Stimulated activated CD8-positive, alpha-beta memory T cell treated with anti-CD3 and anti-CD28 coated beads, Interleukin-4, amount 100 ng/mL, for 1 hour (primary cell): ENCODE data around the gene EPAS1.

Source experiments
- DNase-seq, 2 donors: peaks; one replicate each; pipeline ENCODE4 v3.0.0-alpha.2; 2020; ENCODE audit warnings: low read depth in 2 of 2, low spot score in 1 of 2

Gene EPAS1

DNA sequence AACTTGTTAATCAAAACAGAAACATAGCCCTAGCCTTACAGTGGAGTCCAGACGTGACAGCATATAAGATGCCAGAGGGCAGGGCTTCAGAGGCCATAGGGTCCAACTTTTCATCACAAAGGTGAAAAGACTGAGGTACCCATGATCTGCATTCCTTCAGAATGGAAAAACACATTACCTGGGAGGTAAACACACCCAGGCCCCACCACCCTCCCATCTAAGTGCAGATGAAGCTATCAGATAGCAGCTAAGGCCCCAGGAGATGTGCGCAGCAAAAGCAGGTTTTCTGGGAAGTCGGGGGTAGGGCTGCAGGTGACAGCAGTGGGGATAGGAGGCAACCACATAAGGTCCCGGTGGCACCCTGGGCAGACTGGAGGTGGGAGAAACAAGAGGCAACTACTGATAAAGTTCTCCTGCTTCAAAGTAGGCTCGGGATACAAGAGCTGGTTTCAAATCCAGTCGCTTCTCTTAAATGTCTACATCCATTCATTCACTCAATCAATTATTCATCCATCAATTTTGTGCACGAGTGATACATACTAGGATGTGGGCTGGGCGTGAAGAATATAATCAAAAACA, 107.1 kb downstream of the EPAS1 start:
- DNase-seq, result no peak

DNA sequence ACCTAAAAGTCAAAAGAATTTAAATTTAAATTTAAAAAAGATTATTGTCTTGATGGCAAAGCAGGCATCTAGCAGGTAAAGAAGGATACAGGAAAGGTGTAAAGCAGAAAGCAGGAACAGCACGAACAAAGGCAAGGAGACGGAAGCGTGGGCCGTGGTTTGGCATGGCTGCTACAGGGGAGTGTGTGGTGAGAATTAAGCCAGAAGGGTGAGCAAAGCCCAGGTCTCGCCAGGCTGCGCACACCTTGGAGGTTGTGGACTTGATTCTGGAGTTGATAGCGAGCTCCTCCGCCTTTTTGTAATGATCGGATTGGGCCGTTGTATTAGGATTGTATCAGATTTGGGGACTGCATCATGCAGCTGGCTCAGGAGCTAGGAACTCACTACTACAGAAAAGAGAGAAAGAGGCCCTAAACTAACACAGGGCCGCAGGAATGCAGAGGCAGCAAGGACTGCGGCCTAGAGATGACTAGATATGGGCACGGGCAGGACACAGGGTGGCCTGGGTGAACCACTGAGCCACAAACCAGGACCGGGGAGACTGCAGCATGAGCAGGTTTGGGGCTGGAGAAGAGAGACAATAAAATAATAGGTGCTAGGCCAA, 110.7 kb downstream of the EPAS1 start:
- no peak for DNase-seq

DNA sequence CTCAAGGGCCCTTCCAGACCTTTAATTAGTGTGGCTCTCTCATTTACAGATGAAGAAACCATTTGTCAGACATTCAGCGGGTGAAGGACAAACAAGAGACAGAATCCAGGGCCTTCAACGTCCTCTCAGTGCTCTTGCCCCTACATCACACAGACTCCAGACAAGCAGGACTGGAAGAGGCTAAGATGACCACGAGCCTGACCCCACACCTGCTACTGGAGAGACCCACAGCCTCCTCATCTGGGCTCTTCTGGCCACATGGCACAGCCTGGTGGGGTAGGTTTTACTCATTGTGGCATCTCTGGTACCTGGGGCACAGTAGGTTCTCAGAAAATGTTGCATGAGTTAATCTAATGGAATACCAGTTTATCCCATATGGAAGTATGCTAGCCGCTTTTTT, 112.5 kb downstream of the EPAS1 start:
- DNase-seq, result no peak

DNA sequence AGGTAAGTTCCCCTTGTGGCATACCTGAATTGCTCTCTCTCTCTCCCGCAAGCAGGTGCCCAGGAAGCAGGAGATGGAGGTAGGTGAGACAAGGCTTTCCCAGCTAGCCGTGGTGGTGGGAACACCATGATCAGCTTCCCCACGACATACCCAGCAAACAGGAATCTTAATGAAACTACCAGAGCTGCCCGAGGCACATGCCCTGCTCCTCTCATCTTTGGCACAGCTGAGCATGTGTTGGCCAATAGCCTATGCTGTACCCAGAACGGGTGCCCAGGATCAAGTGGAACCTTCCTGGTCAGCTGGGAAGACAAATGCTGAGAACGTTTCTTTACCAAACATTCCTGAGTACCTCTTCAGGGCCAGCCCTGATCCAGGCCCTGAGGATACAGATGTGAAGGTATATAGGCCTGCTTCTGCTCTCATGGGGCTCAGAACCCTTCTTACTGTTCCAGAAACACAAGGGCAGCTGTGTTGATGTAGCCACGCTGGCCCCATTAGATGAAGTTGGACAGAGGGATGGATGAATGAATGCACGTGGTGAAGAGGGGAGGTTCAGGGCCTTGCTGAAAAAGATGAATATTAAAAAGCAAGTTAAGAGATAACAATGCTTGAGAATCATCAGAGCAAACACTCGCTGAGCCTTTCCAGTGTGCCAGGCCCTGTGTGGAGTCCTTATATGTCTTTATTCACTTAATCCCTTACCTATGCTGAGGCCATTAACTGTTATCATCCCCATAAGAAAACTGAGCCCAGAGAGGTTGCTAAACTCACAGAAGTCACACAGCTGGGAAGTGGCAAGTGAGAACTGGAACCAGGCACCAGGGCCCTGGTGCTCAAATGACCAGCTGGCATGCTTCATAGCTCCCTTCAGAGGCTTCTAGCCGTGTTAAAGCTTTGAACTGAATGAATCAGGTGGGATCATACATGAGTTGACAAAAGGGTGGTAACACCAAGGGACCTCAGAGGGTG, 113.4 kb downstream of the EPAS1 start:
- no peak for DNase-seq

DNA sequence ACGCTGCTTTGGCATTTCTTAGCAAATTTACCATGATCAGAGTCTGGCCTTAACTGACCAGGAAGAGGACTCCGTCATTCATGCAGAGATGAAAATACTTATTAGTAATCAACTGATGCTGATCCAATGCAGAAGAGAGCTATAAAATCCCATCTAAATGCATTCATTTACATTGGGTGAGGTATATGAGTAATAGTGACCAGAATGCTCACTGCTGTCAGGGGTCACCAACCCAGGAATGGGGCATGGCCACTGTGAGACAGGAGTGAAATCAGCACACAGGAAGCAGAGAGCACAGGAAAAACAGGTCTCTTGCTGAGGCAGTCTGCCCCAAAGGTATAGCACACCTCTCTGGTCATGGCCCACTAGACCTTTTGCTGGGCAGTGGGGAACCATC, 114.0 kb downstream of the EPAS1 start:
- no peak for DNase-seq

DNA sequence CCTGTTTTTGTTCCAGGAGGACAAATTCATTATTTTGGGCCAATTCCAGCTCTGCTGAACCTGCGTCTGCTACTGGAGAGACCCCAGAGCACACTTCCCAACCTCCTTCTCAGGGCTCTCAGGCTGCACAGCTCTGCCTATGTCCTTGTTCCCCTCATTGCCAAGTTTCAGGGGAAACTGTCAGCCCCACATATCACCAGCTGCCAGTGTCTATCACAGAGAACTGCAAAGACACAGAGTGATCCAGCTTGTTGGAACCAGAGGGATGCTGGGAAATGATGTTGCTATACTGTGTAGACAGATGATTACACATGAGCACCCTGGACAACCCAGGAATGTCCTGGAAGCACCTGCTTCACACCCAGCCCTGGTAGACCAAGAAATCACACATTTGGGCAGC, 114.8 kb downstream of the EPAS1 start:
- no peak for DNase-seq

DNA sequence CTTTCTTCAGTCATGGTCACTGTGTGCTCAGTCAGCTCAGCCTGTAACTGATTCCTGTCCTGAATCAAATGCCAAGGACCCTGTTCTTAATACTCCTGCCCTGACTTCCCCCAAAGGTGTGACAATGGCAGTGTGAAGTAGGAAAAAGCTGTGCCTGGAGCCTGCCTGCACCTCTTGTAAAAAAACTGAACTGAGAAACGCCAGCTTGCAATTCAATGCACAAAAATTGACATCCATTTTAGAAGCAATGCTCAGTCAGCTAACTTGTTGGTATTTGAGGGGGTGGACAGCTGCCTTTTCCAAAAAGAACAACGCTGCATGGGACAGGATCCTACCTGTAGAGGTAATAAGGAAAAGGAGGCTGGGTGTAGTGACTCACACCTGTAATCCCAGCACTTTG, 115.9 kb downstream of the EPAS1 start:
- no peak for DNase-seq

DNA sequence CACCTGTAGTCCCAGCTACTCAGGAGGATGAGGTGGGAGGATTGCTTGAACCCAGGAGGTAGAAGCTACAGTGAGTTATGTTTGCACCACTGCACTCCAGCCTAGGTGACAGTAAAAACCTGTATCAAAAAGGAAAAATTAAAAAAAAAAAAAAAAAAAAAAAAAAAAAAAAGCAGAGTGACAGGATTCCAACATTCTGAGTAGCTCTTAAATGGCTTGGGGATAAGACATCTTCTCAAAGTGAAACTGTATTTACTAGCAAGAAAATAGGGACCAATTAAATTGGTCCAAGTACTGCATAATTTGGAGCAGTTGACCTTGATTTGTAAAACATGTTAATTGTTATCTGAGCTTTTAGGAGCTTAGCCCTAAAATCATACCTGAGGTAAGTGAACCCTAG, 116.4 kb downstream of the EPAS1 start:
- no peak for DNase-seq

DNA sequence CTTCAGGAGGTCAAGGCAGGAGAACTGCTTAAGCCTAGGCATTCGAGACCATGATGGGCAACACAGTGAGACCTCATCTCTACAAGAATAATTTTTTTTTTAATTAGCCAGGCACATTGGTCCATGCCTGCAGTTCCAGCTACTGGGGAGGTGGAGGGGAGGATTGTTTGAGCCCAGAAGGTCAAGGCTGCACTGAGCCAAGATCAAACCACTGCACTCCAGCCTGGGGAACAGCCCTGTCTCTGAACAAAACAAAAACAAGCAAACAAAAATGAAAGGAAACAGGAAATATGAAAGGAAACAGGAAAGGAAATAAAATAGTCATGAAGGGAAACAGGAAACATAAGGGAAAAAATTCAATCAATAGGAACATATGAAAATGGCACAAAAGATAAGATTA, 117.5 kb downstream of the EPAS1 start:
- no peak for DNase-seq

DNA sequence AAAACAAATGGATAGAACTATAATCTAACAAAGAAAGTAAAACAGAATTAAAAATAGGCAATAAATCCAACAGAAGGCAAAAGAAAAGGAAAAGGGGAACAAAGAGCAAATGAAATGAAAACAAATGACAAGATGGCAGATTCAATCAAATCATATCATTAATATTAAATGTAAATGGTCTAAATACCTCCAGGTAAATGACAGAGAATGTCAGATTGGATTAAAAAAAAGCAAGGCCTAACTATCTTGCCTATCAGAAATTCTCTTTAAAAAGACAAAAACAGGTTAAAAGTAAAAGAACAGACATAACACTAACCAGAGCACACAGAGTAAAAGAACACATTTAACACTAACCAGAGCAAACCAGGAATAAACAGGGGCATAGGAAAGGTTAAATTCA, 119.1 kb downstream of the EPAS1 start:
- DNase-seq, result no peak

DNA sequence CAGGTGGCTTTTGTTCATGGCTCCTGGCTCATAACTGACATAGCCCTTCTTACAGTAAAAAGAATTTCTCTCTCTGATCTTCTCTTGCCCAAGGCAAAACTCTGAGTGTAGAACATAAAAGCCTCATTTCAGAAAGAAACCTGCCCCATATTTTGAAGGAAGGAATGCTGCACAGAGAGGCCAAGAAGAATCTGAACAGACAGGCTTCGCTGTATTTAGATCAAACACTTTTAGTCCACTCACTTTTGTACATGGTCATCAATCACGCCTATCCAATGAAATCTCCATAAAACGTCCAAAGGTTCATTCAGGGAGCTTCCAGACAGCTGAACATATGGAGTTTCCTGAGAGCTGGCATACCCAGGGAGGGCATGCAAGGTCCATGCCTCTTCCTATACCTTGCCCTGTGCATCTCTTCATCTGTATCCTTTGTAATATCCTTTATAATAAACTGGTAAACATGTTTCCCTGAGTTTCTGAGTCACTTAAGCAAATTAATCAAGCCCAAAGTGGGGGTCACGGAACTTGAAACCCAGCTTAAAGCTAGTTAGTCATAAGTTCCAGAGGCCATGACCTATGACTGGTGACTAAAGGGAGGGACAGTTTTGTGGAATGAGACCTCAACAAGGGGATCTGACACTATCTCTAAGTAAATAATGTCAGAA, 119.7 kb downstream of the EPAS1 start:
- no peak for DNase-seq

DNA sequence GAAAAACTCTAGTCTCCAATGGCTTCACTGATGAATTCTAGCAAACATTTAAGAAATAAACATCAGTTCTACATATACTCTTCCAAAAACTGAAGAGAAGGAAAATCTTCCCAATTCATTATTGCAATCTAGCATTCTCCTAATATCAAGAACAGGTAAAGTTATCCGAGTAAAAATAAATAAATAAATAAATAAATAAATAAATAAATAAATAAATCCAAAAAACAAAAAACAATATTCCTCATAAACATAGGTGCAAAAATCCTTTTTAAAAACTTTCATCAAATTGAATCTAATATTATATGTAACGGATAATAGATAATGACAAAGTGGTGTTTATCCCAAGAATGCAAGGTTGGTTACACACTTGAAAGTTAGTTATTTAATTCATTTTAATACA, 123.7 kb downstream of the EPAS1 start:
- no peak for DNase-seq

DNA sequence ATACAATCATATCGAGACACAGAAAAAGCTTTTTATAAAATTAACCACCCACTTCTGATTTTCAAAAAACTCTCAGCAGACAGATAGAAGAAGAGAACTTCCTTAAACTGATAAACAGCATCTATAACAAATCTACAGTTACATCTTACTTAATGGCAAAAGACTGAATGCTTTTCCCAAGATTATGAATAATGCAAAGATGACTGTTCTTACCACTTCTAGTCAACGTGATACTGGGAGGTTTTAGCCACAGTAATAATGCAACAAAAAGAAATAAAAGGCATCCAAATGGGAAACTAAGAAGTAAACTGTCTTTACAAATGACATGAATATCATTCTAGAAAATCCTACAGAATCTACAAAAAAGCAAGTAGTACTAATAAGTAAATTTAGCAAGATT, 124.2 kb downstream of the EPAS1 start:
- DNase-seq, result no peak

DNA sequence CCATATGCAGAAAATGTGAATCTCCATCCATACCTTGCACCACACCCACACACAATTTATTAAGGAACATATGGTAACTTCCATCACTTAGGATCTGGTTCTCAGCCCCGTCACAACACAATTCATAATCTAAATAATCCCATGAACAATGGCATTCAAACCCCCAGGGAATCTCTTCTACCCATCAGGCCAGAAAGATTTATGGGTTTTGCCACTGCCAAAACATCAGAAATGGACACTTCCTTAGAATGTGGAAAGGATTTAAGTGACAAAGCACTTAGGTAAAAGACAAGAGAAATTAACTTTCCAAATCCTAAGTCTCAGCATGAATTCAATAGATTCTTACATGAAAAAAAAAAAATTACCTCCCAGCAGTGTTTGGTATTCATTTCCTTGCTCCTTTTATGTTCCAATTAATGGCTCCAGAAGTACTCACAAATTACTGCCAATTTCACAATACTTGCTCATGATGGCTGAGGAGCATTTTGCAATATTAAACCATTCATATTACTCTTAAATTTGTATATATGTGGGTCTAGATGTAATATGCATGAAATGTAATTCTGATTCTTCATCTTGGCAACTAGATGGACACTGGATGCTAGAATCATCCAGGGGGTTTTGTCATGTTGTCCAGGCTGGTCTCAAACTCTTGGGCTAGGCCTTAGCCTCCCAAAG, 125.6 kb downstream of the EPAS1 start:
- DNase-seq, result no peak

DNA sequence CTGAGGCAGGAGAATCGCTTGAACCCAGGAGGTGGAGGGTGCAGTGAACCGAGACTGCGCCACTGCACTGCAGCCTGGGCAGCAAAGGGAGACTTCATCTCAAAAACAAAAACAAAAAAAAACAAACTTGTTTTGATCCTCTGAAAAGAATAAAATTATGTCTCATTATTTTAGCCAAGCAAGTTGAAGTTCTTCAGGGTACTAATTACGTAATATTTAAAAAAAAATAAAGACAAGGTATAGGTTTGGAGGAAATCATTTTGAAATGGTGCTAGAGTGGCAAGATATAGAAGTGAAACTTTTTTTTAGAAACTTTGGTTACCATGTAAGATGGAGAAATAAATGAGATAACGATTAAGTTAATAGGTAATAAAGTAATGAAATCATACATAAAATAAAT, 127.7 kb downstream of the EPAS1 start:
- DNase-seq, result no peak

DNA sequence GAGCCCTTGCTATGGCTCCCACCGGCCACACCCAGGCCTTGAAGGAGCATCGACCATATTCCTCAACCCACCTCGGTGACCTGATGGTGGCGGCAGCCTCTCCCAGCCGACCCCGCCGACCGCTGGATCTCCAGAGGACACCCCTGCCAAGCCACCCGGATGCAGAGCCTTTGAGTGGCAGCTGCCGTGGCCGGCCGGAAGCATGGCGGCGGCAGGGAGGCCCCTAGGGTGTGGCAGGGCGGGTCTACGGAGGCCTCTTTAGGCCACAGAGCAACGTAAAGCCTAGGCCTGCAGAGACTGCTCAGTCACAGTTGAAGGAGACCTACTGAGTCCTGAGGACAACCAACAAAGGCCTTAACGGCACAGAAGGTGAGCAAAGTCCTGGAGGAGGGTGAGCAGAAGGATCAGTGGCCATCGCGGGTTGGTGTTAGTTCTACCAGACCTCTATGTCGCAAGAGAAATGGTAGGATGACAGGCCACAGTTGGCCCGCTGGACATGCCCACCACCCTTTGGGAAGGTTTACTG, 131.8 kb downstream of the EPAS1 start:
- DNase-seq, result no peak

DNA sequence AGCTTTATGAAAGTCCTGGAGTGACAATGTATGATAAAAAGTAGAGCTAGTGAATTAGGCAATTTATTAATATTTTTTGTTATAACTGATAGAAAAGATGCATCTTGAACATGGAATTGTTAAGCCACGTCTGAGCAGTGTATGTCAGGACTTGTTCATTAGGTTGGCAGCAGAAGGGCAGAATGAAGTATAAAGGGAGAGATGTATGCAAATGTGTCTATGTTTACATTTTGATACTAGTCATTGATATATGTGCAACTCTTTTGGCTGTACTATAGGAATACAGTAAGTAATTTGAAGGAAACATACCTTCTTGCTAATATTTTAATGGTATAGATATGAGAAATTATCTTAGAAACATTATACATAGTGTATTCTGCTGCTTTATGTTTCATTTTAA, 133.2 kb downstream of the EPAS1 start:
- DNase-seq, result no peak

DNA sequence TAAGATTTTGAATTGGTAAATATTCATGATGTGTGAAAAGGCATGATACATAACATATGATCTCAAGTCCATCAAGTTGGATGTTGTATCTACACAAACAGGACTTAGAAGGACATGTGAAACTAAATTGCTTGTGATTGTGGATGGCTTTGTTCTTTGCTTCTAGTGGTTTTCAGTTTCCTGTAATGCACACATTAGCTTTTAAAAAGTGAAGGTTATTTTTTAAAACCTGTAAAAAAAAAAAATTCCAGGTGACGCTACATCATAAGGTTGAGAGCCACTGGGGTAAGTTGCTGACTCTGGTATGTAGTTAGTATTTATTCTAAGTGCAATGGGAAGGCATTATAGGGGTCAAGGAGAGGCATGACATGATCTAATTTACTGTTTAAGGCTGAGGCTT, 133.8 kb downstream of the EPAS1 start:
- DNase-seq, result no peak

DNA sequence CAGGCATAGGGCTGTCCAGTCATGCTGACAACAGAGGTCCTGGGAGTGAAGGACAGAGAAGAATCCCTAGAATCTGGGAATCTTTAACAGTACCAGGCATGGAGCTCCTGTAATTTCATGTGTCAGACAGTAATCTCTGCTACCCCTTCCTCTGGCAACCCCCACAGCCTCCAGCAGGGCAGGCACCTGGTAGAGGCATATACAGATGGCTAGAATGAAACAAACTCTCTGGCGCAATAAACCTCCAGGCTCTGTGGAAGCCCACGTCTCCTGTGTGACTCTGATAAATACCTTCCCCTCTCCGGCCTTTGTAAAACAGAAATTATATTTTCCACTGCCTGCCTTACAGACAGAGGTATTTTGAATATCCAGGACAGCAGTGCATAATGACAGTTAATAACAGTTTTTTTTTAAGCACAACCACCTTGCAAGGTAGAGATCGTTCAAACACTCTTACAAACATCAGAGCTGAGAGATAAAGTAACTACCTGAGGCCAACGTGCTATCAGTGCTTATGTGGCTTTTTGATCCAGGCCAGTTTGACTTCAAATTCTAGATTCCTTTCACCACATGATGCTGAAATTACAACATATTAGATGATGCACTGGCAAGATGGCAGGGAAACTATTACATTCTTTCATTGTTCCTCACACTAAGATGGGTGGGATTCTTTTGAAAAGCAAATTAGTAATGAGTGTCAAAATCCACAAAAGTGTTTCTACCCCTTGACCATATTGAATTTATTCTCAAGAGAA, 134.5 kb downstream of the EPAS1 start:
- DNase-seq, result no peak

DNA sequence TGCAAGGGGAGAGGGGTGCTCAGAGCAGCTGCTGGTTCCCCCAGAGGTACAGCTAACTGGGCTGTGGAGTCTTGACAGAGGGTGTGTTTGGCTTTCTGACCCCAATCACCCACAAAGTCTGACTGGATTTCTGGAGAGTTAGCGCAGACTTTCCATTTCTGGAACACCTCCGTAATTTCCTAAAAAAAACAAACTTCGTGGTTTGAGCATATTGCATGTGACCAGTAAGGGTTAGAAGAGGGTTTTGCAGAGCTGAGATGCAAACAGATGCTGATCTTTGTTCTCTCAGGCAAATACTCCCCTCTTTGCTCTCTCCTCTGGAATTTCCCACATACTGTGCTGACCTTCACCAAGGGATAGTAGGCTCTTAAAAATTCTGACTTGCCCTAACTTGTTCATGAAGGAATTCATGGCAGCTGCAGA, 137.7 kb downstream of the EPAS1 start:
- DNase-seq, result no peak
